GM19351 (cell line): ENCODE results near the gene XRCC5.
"Not testable (repeated sequence)": the region's sequence is repeated elsewhere in the genome, so short reads cannot be mapped to it uniquely, and the experiment has no call there.

Experiments used
- ATAC-seq: cut with Tn5 transposase; IDR thresholded peaks from one replicate; pipeline ENCODE4 v1.9.1; 2021; ENCODE audit warnings: mild to moderate bottlenecking, moderate library complexity; ENCODE audit not compliant: unreplicated experiment

XRCC5 gene

DNA sequence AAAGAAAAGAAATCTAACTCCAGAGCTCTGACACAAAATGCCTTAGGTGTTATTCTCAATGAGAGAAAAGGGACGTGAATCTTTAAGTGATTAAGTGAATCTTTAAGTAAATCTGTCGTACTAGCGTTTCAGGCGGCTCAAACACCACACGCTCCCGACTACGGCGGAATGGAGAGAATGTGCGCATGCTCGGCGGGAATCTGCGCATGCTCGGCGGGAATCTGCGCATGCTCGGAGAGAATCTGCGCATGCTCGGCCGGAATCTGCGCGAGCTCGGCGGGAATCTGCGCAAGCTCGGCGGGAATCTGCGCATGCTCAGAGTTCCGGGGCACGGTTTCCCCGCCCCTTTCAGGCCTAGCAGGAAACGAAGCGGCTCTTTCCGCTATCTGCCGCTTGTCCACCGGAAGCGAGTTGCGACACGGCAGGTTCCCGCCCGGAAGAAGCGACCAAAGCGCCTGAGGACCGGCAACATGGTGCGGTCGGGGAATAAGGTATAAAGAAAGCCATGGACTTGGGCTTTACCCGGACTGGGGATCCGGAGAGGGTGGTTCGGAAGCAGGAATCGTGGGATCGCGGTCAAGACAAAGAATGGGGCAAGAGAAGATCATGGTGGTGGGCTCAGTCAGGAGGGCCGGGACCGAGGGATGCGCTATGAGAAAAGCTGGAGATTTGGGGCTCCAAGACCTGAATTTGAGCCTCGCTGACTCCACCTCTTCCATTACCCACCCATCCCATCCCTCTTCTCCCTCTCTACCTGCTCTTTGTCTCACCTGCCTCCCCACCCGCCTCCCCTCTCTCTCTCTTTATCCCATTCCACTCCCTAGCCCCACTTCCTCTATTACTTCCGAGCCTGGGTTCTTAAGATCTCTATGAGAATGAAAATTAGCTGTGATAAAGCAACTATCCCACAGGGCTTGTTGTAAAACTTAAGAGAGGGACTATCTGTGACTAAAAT lies at the start of gene XRCC5:
XRCC5 (plus strand) TSS at position 382 of the 955 bp plus-strand sequence; CDS start at position 471, 89 bp downstream.
- ATAC-seq, result peak; percentile 34

DNA sequence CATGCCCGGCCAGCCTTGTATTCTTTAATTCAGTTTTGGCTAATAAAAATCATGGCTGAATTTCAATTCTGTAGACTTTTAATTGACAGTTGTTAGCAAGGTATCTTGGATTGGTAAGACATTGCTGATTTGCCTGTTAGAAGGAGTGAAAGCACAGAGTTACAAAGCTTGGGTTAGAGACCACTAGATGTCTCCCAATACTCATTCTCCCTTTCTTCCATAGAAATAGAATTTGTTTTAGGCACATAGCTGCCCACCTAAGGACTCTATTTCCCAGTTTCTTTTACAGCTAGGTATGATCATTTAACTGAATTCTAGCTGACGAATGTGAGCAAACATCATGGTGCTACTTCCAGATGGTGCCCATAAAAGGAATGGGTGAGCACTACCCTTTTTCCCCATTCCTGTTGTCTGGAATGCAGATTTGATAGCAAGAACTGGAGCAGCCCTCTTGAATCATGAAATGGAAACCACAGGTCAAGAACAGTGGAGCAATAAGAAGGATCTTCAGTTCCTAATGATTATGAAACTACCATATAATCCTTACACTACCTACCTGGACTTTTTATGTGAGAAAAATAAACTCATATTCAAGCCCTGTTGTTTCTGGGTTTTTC lies 45.0 kb upstream of the XRCC5 start:
- no peak for ATAC-seq

DNA sequence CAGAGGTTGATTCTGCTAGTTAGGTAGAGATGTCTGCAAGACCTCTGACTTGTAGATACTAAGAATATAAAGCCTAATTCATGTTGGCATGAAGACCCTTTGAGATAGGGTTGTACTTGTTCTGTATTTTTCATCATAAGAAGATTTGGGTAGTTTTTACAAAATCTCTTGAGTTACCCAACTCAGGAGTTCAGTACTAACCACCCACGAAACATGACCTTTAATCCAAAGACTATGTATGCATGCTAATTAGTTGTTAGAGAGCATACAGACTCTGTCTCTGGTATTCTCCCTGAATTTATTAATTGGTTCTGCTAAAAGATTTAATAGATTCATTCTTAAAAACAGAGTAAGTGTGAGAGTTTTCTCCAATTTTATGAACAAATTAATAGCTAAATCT lies 44.5 kb upstream of the XRCC5 start:
- no peak for ATAC-seq

DNA sequence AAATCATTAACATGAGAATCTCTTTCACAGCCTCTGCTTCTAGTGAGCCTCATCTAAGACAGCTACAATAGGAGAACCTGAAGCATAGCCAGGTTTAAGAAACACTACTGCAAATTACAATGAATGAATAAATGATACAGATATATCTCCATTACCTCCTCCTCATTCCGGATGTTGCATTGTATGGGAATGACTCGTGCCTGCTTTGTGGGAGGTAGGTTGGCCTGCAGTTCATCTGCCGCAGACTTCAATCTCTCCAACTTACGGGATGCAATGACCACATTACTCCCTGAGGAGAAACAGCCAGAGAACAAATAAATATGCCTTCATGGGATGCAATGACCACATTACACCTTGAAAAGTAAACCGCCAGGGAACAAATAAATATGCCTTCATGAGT lies 42.9 kb upstream of the XRCC5 start:
- ATAC-seq, result no peak

DNA sequence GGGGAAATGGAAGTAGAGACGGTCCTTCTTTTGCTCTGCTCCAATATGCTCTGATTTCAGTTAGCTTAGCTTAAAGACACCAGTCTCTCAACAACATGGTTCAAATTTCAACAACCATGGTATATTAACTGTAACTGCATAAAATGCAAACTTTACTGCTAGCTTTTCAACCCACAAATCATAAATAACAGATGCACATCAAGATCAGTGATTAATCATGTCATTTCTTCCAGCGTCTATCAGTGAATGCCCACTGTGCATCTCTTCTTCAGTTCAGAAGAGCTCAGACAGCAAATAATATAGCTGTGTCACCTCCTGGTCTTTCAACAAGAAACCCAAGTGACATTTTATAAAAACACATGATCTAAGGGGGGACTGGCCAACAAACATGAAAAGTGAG lies 40.1 kb upstream of the XRCC5 start:
- ATAC-seq, result peak; percentile 53

DNA sequence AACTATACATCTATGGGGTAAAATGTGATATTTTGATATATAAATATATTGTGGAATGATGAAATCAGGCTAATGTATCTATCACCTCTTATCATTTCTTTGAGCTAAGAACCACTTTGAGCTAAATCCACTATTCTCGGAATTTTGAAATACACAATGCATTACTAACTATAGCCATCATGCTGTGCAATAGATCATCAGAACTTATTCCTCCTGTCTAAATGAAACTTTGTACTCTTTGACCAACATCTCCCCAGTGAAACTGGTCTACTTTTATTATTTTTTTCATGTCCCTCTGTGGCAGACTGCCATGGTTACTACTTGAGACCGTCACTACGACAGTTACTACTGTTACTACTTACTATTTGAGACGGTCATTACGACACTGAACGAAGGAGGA lies 39.0 kb upstream of the XRCC5 start:
- no peak for ATAC-seq

DNA sequence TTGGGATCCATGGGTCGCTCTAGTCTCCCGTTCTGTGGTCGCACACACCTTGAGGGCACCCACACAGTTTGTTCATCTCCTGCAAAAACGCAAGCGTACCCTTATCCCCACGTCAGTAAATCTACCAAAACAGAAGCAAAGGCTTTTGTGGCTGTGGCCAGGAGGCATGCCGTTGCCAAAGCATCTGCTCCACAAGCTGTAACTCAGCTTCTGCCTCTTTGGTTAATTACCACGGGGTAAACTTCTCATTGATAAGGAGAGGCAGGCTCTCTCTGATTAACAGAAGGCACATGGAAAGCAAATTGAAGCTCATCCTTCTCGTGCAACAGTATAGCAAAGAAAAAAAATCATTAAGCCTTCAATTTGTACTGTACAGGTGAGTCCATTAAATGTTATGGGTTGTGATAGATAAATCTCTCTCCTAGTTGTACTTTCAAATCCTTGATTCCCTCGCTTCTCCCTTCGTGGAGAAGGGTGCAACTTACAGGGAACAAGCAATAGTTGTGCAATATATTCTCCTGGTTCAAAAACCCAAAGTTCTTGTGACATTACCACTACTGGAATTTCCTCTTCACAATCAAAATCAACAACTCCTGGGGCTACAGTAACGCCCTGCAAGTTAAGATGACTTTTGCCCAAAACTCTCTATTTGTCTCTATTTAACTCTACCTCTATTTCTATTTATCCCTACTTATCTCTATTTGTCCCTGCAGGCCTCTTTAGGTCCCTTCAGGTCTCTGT lies 37.9 kb upstream of the XRCC5 start:
- no peak for ATAC-seq

DNA sequence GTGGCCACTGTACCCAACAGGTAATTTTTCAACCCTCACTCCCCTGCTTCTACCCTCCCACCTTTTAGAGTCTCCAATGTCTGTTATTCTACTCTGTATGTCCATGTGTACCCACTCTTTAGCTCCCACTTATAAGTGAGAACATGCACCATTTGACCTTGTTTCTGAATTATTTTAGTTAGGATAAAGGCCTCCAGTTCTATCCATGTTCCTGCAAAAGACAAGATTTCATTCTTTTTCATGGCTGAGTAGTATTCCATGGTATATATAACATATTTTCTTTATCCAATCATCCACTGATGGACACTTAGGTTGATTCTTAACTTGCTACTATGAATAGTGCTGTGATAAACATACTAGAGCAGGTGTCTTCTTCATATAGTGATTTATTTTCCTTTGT lies 36.7 kb upstream of the XRCC5 start:
- ATAC-seq, result no peak

DNA sequence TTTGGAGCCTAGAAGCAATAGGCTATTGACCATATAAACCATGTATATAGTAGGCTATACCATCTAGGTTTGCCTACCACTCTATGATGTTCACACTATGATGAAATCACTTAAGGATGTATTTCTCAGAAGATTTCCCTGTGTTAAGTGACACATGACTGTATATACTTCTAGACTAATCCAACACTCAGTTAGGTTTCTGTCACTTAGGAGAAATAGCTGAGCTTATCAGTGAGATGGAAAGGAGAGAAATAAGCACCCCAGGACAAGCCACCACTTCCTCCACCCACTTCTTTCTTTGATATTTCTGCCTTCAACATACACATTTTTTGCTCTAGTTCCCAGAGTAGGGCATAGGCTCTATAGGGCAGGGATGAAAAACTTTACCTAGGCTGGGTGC lies 35.4 kb upstream of the XRCC5 start:
- no peak for ATAC-seq

DNA sequence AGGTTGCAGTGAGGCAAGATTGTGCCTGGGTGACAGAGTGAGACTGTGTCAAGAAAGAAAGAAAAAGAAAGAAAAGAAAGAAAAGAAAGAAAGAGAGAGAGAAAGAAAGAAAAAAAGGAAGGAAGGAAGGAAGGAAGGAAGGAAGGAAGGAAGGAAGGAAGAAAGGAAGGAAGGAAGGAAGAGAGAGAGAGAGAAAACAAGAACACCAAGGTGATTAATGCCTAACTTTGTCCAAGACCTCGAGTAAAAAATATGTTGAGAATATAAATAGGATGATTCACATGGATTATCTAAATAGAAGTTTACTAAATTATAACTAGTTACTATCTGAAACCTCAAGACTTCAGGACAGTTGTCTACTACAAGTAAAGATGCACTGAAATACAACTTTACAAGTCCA lies 34.8 kb upstream of the XRCC5 start:
- no peak for ATAC-seq

DNA sequence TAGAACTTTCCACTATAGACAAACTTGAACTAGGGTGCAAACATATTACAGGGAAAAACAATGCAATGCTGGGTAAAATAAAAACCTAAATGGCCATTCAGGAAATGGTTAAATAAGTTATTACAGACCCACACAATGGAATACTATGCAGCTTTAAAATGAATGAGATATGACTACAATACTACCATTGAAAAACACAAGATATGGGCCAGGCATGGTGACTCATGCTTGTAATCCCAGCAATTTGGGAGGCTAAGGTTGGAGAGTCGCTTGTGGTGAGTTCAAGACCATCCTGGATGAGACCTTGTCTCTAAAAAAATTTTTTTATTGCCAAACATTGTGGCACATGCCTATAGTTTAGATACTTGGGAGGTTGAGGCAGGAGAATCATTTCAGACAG lies 34.4 kb upstream of the XRCC5 start:
- no peak for ATAC-seq

DNA sequence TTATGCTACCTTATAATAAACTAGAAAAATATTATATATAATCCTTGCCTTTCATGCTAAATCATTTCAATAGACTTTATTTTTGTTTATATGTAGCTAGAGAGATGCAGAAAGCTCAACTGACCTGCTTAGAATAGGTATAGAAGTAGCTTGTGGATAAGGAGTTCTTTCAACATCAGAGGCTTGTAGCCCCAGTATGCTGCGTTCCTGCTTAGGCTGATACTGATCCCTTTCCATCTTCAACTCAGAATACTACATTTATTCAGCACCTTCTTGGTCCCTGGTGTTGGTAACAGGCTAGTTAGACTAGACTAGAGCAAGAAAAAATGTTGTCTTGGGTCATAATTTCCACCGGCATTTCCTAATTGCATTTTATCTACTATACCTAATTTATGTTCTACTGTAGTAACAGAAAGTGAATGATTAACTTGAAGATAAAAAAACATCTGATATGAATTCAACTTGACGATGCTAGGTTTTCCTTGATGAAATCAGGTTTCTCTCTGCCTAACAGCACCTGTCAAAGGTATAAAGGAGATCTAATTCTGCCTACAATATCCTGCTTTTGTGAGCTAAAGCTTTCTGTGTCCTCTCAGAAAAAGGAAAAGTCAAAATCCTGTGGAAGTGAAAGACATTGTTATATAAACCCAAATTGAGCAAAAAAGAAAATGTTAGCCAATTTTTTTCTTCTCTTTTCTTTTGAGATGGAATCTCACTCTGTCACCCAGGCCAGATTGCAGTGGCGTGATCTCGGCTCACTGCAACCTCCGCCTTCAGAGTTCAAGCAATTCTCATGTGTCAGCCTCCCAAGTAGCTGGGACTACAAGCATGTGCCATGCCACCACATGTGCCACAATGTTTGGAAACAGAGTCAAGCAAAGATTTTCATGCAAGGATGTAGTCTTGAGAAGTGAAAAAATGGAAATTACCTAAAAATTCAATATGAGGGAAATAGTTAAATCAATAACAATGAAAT lies 33.4 kb upstream of the XRCC5 start:
- no peak for ATAC-seq

DNA sequence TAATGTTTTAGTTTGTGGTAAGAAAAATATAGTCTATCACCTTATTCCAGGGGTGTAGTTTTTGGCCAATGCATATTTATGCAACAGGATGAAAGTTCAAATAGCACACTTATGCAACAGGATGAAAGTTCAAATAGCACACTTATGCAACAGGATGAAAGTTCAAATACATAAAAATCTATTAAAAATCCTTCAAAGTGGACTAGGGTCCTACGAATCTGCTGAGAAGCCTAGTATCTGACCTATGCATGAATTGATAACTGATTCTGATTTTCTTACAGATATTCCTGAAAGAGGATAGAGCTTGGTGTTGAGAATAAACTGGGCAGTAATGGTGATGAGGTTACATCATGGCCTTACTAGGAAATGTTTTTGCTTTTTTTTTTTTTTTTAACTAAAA lies 30.4 kb upstream of the XRCC5 start:
- no peak for ATAC-seq

DNA sequence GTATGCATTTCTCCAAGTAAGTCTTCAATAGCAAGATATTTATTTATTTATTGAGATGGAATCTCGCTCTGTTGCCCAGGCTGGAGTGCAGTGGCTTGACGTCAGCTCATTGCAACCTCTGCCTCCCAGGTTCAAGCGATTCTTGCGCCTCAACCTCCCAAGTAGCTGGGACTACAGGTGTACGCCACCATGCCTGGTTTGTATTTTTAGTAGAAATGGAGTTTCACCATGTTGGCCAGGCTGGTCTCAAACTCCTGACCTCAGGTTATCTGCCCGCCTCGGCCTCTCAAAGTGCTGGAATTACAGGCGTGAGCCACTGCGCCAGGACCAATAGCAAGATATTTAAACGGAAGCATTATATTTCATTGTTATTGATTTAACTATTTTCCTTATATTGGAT lies 29.1 kb upstream of the XRCC5 start:
- ATAC-seq, result not testable (repeated sequence)

DNA sequence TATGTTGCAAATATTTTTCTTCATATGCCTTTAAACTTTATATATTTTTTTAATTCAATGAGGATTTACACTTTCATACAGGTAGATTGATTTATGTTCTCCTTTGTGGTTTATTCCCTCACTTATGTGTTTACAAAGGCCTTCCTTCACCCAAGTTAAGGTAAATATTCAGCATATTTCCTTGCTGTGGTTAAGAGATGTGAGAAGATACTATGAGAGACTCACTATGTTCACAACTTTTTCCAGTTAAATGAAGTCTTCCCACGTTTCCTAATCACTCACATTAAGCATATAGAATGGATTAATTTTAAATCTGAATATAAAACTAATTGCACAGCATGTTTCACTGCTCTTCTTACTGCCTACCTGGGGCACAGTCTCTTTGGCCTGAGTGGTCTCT lies 28.1 kb upstream of the XRCC5 start:
- ATAC-seq, result no peak

DNA sequence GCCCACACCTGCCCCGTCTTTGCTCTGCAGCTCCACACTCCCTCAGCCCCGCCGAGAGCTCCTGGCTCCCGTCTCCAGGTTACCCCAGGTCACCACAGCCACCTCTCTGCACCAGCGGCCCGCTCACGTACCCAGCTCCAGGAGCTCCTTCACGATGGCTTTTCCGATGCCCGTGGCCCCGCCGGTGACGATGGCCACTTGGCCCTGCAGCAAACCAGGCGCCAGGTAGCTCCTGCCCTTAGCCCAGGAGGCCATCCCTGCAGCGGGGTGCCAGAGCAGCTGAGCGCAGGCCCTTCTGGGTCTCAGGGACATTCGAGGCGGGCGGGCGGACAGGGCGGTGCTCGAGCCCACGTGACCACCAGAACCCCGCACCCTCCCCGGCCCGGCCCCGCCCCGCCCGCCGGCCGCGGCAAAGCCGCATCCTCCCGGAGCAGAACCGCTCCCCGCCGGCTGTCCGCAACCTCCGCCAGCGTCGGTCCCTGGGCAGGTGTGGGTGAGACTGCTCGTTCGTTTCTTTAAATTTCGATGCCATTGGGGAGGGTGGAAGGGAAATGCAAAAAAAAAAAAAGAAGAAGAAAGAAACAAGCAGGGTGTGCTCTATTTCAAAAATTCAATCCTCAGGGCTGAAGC lies 27.5 kb upstream of the XRCC5 start, which contains the start of the genes PECR and TMEM169:
PECR (minus strand) TSS at position 323 of the 630 bp plus-strand sequence; CDS start at position 255, 68 bp downstream.
TMEM169 (plus strand) TSS at position 433 of the 630 bp plus-strand sequence. CDS start 14,045 bp downstream, outside the sequence.
- peak; percentile 96 for ATAC-seq

DNA sequence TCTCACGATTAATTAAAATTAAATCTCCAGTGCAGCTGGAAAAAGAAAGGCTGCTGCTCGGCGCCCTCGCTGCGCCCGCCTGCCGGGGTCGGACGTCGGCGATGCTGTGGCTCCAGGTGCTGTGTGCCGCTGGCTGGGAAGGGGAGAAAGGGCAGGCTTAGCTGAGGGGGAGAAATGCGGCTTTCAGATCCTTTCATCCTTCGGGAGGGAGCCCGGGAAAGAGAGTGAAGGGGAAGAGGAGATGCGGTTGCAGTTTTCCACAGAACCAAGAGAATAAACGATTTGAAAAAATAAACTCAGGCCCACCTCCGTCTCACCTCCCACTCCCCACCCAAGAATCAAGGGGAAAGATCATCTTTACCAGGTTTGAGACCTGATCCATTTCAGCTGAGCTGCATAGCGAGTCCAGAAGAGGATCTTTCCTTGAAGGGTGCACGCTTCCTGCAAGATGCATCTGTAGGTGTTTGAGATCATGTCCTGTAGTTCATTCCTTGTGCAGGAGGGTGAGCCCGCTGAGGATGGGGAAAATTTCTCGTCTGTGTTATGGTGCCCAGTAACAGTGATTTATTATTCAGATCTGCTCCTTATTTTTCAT lies 26.9 kb upstream of the XRCC5 start:
- ATAC-seq, result no peak

DNA sequence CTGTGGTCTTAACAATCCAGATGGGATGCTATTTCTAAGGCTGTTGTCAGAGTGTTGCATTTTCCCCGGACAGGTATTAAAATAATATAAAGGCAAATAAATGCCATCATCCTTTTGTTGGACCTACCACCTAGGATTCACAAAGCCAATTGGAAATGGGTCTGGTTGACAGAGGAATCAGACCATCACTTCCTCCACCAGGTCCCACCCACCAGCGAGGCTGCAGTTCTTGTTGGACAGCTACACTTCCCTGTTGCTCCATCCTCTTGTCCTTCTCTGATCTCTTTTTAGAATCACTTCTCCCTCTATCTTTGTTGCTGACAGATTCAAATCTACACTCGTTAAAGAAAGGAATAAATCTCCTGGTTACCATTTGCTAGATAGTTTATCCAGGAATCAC lies 26.3 kb upstream of the XRCC5 start:
- no peak for ATAC-seq
